GM03348 (cell line): ENCODE measurements around the gene SHLD1.
"Not testable (repeated sequence)": the region's sequence is repeated elsewhere in the genome, so short reads cannot be mapped to it uniquely, and the experiment has no call there.

Experiments used
- DNase-seq: peaks from one replicate; pipeline ENCODE4 v3.0.0; 2012; ENCODE audit warnings: low spot score

The SHLD1 gene

GRCh38 chr20:5735845-5736510 lies 14.2 kb upstream of the SHLD1 start:
- no peak for DNase-seq

GRCh38 chr20:5737619-5737953 lies 12.6 kb upstream of the SHLD1 start:
- DNase-seq = no peak

DNA sequence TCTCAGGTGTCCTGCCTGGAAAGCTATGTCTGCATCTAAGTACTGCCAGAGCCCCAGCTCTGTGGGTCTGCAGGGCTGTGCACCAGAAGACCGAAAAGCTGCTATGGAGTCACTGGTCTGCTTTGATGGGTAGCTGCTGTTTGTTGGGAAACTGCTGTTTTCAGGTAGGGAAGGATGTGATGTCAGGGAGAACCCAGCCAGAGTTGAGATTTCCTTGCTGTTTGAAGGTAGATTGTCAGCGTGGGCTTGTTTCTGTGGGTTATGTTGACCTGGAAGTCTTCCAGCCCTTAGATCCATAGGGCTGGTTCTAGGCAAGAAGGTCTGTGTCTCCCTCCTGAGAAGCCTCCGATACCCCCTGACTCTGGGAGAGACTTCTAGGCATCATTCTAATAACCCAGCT lies 12.2 kb upstream of the SHLD1 start:
- no peak for DNase-seq

DNA sequence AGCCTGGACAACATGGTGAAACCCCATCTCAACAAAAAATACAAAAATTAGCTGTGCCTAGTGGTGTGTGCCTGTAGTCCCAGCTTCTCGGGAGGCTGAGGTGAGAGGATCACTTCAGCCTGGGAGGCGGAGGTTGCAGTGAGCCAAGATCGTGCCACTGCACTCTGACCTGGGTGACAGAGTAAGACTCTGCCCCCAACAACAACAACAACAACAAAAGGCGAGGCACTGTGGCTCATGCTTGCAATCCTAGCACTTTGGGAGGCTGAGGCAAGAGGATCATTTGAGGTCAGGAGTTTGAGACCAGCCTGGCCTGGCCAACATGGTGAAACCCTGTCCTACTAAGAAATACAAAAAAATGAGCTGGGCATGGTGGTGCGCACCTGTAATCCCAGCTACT lies 9.6 kb upstream of the SHLD1 start:
- DNase-seq = not testable (repeated sequence)

DNA sequence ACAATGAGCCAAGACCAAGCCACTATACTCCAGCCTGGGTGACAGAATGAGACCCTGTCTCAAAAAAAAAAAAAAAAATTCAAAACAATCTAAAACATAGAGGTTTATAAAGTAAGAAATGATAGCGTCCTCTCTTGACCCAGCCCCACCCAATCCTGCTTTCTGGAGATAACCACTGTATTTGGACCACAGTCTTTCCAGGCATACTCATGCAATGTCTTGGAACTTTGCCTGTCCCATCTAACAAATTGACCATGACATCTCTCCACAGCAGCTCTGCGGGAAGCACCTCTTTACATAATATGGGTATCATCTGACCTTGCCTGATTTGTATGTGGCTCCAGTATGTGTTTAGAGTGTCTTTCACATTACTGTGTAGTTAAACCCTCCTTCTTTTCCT lies 9.1 kb upstream of the SHLD1 start:
- no peak for DNase-seq

DNA sequence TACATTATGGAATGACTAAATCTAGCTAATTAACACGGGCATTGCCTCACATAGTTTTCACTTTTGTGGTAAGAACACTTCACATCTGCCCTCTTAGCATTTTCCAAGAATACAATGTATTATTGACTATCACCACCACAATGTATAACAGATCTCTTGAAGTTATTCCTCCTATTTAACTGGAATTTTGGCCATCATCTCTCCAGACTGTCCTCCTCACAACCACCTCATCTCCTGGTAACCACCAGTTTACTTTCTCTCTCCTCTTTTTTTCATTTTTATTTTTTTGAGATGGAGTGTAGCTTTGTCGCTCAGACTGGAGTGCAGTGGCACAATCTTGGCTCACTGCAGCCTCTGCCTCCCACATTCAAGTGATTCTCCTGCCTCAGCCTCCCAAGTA lies 8.2 kb upstream of the SHLD1 start:
- DNase-seq = no peak

- no peak for DNase-seq
These were observed 4.7 kb upstream of the SHLD1 start for GRCh38 chr20:5745416-5746030.

DNA sequence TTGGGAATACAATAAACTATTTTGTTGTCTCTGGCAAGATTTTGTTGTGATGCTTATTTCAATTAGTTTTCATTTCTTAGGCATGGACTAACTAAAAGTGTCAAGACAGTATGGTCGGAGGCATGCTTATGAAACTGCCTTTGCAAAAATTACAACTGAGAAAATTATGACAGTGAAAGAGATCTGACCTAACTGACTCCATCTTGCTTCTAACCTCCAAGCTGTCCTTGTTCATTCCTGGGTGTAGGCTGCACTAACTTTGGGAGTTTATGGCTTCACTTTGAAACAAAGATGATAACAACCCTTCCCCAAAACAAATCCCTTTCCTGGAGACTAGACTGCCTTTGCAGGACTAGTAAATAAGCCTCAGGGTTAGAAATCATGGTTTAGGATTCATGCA lies 4.1 kb upstream of the SHLD1 start:
- no peak for DNase-seq

DNA sequence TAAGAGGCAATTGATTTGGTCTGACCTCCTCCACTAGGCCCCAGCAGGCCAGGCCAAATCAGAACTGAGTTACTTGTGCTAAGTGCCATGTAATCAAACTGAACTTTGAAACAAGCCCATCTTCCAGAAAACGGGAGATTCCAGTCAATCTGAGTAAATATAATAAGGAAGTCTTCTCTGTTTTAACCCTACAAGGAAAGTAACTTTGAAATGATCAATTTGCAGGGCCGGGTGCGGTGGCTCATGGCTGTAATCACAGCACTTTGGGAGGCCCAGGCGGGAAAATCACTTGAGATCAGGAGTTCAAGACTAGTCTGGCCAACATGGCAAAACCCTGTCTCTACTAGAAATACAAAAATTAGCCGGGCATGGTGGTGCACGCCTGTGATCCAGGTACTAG lies 2.0 kb upstream of the SHLD1 start:
- no peak for DNase-seq

- not testable (repeated sequence) for DNase-seq
These were observed 669 bp upstream of the SHLD1 start for GRCh38 chr20:5749512-5749951.

DNA sequence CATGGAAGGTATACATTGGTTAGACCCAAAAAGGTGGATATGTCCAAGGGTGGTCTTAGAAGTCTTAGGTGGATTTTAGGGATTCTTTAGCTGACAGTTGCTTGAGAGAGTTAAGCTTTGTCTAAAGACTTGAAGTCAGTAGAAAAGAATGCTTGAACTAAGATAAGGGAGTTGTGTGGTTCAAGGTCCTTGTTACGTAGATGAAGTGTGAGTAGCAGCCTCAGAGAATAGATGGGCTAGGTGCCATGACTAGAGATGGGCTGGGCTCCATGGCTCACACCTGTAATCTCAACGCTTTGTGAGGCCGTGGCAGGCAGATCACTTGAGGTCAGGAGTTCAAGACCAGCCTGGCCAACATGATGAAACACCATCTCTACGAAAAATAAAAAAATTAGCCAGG lies 1.7 kb downstream of the SHLD1 start:
- DNase-seq = no peak

- no peak for DNase-seq
These were observed 3.6 kb downstream of the SHLD1 start for GRCh38 chr20:5753814-5754213.

DNA sequence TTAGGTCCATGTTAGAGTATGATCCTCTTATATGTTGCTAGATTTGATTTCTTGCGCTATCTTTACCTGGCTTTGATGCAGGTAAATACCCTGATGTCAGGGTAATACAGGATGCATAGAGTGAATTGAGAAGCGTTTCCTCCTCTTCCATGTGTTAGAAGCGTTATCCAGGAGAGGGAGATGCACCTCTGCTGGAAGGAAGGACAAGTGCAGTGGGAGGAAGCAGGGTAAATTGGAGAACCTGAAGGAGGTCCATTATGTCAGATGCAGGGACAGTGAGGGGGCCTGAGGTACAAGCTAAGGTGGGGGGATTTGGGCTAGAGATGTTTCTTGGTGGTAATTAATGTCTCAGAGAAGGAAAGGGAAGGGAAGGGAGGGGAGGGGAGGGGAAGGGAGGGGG lies 7.7 kb downstream of the SHLD1 start:
- no peak for DNase-seq

GRCh38 chr20:5766085-5766764 lies 16.0 kb downstream of the SHLD1 start:
- DNase-seq = no peak

DNA sequence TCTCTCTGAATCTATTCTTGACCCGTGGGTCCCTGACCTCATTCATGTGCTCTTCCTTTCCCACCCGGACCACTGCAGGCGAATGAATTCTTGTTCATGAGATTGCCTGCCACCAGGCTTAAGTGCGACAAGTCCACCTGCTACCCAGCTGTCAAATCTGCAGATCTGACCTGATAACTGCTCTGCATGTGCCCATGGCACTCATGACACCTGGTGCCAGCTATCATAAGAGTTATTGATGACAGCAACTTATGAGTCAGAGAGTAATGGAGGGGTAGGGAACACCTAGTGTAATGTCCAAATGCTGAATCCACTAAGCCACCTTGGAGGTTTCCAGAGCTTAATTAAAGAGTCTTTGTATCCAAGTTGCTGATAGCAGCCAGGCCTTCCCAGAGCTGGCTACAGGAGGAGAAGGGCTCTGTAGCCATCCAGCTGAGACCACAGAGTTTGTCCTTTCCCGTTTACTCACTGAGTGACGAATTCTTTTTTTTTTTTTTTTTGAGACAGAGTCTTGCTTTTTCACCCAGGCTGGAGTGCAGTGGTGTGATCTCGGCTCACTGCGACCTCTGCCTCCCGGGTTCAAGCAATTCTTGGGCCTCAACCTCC lies 17.4 kb downstream of the SHLD1 start:
- no peak for DNase-seq

GRCh38 chr20:5770231-5770986 lies 20.2 kb downstream of the SHLD1 start:
- DNase-seq = no peak

DNA sequence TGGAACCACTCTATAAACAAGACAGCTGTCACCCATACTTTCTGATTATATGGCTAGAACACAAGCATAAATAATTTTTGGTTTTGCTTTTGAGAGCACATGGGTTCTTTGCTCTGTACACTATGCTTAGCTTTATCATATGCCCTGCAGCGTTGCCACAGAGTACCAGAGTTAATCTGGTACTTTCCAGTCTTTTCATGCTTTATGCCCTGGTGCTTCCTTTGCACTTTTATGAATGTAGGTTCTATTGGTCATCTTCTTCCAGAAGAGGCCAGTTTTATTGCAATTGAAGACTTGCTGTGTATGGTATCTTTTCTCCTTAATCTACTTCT lies 20.8 kb downstream of the SHLD1 start:
- no peak for DNase-seq

DNA sequence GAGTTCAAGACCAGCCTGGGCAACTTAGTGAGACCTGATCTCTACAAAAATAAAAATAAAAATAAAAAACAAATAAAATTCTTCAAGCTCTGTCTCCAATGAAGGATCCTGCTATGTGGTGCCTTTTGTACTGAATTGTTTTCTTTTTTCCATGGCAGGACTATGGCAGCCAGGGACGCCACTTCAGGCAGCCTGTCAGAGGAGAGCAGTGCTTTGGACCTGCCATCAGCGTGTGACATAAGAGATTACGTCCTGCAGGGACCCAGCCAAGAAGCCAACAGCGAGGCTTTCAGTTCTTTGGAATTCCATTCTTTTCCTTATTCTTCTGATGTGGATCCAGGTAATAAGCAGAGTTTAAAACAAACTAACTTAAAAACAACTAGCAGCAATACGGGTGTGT lies 22.5 kb downstream of the SHLD1 start:
- no peak for DNase-seq

DNA sequence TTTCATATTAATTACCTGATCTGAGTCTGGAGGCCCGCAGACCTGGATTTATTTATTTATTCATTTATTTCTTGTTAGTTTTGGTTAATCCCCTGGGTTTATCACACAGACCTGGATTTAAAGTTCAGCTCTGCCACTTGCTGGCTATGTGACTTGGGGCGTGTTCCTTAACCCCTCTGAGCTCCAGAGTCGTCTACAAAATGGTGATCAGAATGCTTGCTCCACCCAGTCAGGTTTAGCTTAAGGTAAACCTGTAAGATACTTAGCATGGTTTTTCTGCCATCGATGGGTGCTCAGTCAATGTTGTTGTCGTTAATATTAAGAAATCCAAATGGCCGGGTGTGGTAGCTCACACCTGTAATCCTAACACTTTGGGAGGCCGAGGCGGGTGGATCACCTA lies 23.4 kb downstream of the SHLD1 start:
- no peak for DNase-seq

GRCh38 chr20:5776077-5776476 lies 25.9 kb downstream of the SHLD1 start:
- no peak for DNase-seq

GRCh38 chr20:5779071-5779900 lies 29.1 kb downstream of the SHLD1 start:
- peak; percentile 16 for DNase-seq

DNA sequence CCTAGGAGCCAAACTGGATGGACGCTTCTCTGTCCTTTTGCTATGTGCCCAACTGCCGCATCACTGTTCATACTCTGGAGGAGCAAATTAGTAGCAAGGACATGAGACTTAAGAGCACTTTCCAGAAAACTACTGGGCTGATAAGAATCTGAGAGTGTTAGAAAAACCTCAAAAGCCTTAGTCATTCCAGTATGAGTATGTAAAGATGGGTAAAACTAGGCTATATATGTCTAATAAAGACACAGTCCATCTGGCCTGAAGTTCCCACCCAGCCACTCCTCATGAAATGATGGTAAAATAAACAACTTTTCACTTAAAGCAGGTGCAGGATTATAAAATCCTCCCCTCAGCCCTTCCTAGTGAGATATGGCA lies 30.6 kb downstream of the SHLD1 start:
- no peak for DNase-seq
